MG63 (cell line): ENCODE measurements around the gene LRRFIP1. TPM values are rescaled to one million over a fixed set of nuclear protein-coding genes. Genes with fewer than 3 reads are reported as not detected.
"Not testable (repeated sequence)": the region's sequence is repeated elsewhere in the genome, so short reads cannot be mapped to it uniquely, and the experiment has no call there.

Source experiments
- DNase-seq: peaks from one replicate; pipeline ENCODE4 v3.0.0-alpha.2; 2020
- H3K27me3 ChIP-seq: fragments of 250-450 bp; sonication (Bioruptor Pico); 2 replicates; pipeline ENCODE4 v1.5.1; 2020; ENCODE audit warnings: mild to moderate bottlenecking, moderate library complexity
- H3K36me3 ChIP-seq: fragments of 250-450 bp; sonication (Bioruptor Pico); 2 replicates; pipeline ENCODE4 v1.5.1; 2020; ENCODE audit warnings: mild to moderate bottlenecking, moderate library complexity
- H3K4me3 ChIP-seq: fragments of 250-450 bp; sonication (Bioruptor Pico); 2 replicates; pipeline ENCODE4 v1.5.1; 2020; ENCODE audit warnings: mild to moderate bottlenecking, moderate library complexity
- H3K9me3 ChIP-seq: fragments of 250-450 bp; sonication (Bioruptor Pico); 2 replicates; pipeline ENCODE4 v1.5.1; 2020; ENCODE audit warnings: mild to moderate bottlenecking, moderate library complexity
- total RNA-seq: library from RNA; depleted of rRNA; stranded (reverse); fragments of >200 nt; shearing (Covaris generic); gene quantifications from 2 replicates; pipeline ENCODE4 v1.2.3, GENCODE V29; 2014; ENCODE audit warnings: low replicate concordance

LRRFIP1 gene
- total RNA-seq, 1 experiment from 2014 or later = 33.5 TPM

- DNase-seq = no peak
- Histone ChIP-seq H3K36me3 (peaks cover 8% of the 10 kb centered on the region; the same call in 1 of the 2 replicates), H3K27me3 (no peaks in the 10 kb centered on the region), H3K4me3 (no peak overlapping the region), H3K9me3 (no peaks in the 10 kb centered on the region)
Observed at GRCh38 chr2:237744270-237744612, 116.9 kb downstream of the LRRFIP1 start.

GRCh38 chr2:237744613-237745249, 117.3 kb downstream of the LRRFIP1 start:
- H3K27me3 ChIP-seq = no peaks in the 10 kb centered on the region
- H3K4me3 ChIP-seq = no peak overlapping the region
- peak; percentile 45 for DNase-seq
- H3K9me3 ChIP-seq = no peaks in the 10 kb centered on the region
- peaks cover 11% of the 10 kb centered on the region for H3K36me3 ChIP-seq

GRCh38 chr2:237745250-237745613, 117.8 kb downstream of the LRRFIP1 start:
- DNase-seq = no peak
- Histone ChIP-seq H3K27me3 (no peaks in the 10 kb centered on the region), H3K4me3 (no peak overlapping the region), H3K9me3 (no peaks in the 10 kb centered on the region), H3K36me3 (peaks cover 13% of the 10 kb centered on the region)

- DNase-seq = no peak
- Histone ChIP-seq H3K4me3 (no peak overlapping the region), H3K9me3 (no peaks in the 10 kb centered on the region), H3K36me3 (peaks cover 15% of the 10 kb centered on the region), H3K27me3 (no peaks in the 10 kb centered on the region)
Observed at GRCh38 chr2:237746302-237747080, 119.1 kb downstream of the LRRFIP1 start.

- H3K4me3 ChIP-seq = no peak overlapping the region
- H3K9me3 ChIP-seq = no peaks in the 10 kb centered on the region
- no peaks in the 10 kb centered on the region for H3K27me3 ChIP-seq
- peaks cover 15% of the 10 kb centered on the region for H3K36me3 ChIP-seq
- DNase-seq = no peak
Observed at GRCh38 chr2:237747189-237747588, 119.8 kb downstream of the LRRFIP1 start.

- Histone ChIP-seq H3K36me3 (peaks cover 26% of the 10 kb centered on the region), H3K4me3 (no peak overlapping the region), H3K27me3 (no peaks in the 10 kb centered on the region), H3K9me3 (no peaks in the 10 kb centered on the region)
- no peak for DNase-seq
Observed at GRCh38 chr2:237749002-237749401, 121.6 kb downstream of the LRRFIP1 start.

GRCh38 chr2:237749961-237750360, 122.6 kb downstream of the LRRFIP1 start:
- Histone ChIP-seq H3K36me3 (peaks cover 32% of the 10 kb centered on the region), H3K9me3 (no peaks in the 10 kb centered on the region), H3K4me3 (no peak overlapping the region), H3K27me3 (no peaks in the 10 kb centered on the region)
- no peak for DNase-seq

GRCh38 chr2:237750441-237750840, 123.1 kb downstream of the LRRFIP1 start:
- not testable (repeated sequence) for H3K9me3 ChIP-seq, DNase-seq, H3K4me3 ChIP-seq, H3K27me3 ChIP-seq
- peaks cover 37% of the 10 kb centered on the region for H3K36me3 ChIP-seq

GRCh38 chr2:237752761-237753165, 125.4 kb downstream of the LRRFIP1 start:
- H3K9me3 ChIP-seq = no peaks in the 10 kb centered on the region
- no peak for DNase-seq
- no peaks in the 10 kb centered on the region for H3K27me3 ChIP-seq
- H3K36me3 ChIP-seq = peaks cover 55% of the 10 kb centered on the region
- no peak overlapping the region for H3K4me3 ChIP-seq

- peaks cover 60% of the 10 kb centered on the region for H3K36me3 ChIP-seq
- H3K27me3 ChIP-seq = no peaks in the 10 kb centered on the region
- H3K4me3 ChIP-seq = no peak overlapping the region
- H3K9me3 ChIP-seq = no peaks in the 10 kb centered on the region
- DNase-seq = no peak
Observed at GRCh38 chr2:237754182-237754581, 126.8 kb downstream of the LRRFIP1 start.

GRCh38 chr2:237754626-237755248, 127.3 kb downstream of the LRRFIP1 start:
- DNase-seq = no peak
- Histone ChIP-seq H3K27me3 (no peaks in the 10 kb centered on the region), H3K36me3 (peaks cover 57% of the 10 kb centered on the region), H3K9me3 (no peaks in the 10 kb centered on the region), H3K4me3 (no peak overlapping the region)

GRCh38 chr2:237757616-237758015, 130.2 kb downstream of the LRRFIP1 start:
- Histone ChIP-seq H3K9me3 (no peaks in the 10 kb centered on the region), H3K27me3 (no peaks in the 10 kb centered on the region), H3K4me3 (no peak overlapping the region), H3K36me3 (peaks cover 74% of the 10 kb centered on the region)
- no peak for DNase-seq

- no peak for DNase-seq
- Histone ChIP-seq H3K4me3 (no peak overlapping the region), H3K27me3 (no peaks in the 10 kb centered on the region), H3K36me3 (peaks cover 74% of the 10 kb centered on the region), H3K9me3 (no peaks in the 10 kb centered on the region)
Observed at GRCh38 chr2:237758185-237758584, 130.8 kb downstream of the LRRFIP1 start.

- Histone ChIP-seq H3K4me3 (no peak overlapping the region), H3K9me3 (no peaks in the 10 kb centered on the region), H3K27me3 (no peaks in the 10 kb centered on the region), H3K36me3 (peaks cover 67% of the 10 kb centered on the region)
- DNase-seq = no peak
Observed at GRCh38 chr2:237759176-237759575, 131.8 kb downstream of the LRRFIP1 start.

GRCh38 chr2:237760506-237761502, 133.4 kb downstream of the LRRFIP1 start:
- DNase-seq = no peak
- Histone ChIP-seq H3K9me3 (no peaks in the 10 kb centered on the region), H3K27me3 (no peaks in the 10 kb centered on the region), H3K4me3 (no peak overlapping the region), H3K36me3 (peaks cover 61% of the 10 kb centered on the region)

GRCh38 chr2:237762291-237763182, 135.2 kb downstream of the LRRFIP1 start:
- not testable (repeated sequence) for H3K4me3 ChIP-seq, H3K27me3 ChIP-seq, H3K9me3 ChIP-seq
- H3K36me3 ChIP-seq = peaks cover 49% of the 10 kb centered on the region
- DNase-seq = peak; percentile 21
